Measurements from ENCODE around the gene TAF4B. TPM values are rescaled to one million over a fixed set of nuclear protein-coding genes. Genes with fewer than 3 reads are reported as not detected.
"Not testable (repeated sequence)": the region's sequence is repeated elsewhere in the genome, so short reads cannot be mapped to it uniquely, and the experiment has no call there.

TAF4B gene
- total and polyA plus RNA-seq, 7 donors: 0.46 to 10.9 (median 6.4) TPM

- Histone ChIP-seq H3K4me1 (peaks cover 0 to 10% (median 3%) of the 10 kb centered on the region in 4 donors), H3K27me3 (no peaks in the 10 kb centered on the region), H3K4me3 (no peak overlapping the region), H3K36me3 (no peaks in the 10 kb centered on the region), H3K27ac (no peak overlapping the region), H3K9me3 (no peaks in the 10 kb centered on the region)
- TF ChIP-seq EP300 (IDR thresholded peaks at IDR 0.05) (no peak), POLR2AphosphoS5 (IDR thresholded peaks at IDR 0.05) (no peak), POLR2A (IDR thresholded peaks at IDR 0.05) (no peak), CTCF (IDR thresholded peaks at IDR 0.05) (no peak)
- no peak for DNase-seq
- WGBS, 2 donors: 85 to 90% methylated on average over 5 of the region's 5 CpGs
- intact Hi-C loops (cut with DNase I): no loop called here
Observed at GRCh38 chr18:26233208-26233607, 7.0 kb downstream of the TAF4B start.

DNA sequence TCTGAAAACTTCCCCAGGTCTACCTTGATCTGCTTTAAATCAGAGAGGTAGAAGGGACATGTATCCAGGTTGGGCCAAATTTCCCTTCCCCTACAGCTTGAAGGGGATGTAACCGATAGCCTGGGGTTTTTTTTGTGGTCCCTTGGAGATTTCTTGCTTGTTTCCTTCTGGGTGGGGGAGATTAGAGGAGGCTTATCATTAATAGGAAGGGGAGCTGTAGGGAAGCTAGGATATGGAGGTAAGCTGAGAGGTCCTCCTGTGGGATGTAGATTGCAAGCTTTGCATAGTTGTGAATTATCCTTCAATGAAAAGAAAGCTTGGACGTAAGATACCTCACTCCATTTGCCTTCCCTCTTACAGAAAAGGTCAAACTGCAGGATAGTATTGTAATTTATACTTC, 11.1 kb downstream of the TAF4B start:
- H3K27me3 ChIP-seq; H3K4me1 ChIP-seq; intact Hi-C loops (cut with DNase I); H3K36me3 ChIP-seq; H3K9me3 ChIP-seq; H3K27ac ChIP-seq; H3K4me3 ChIP-seq; DNase-seq: not testable (repeated sequence)
- 97 to 98% methylated on average over 2 of the region's 2 CpGs for WGBS, 2 donors

- H3K4me1 ChIP-seq; H3K27me3 ChIP-seq; H3K27ac ChIP-seq; intact Hi-C loops (cut with DNase I); H3K4me3 ChIP-seq; H3K9me3 ChIP-seq; DNase-seq; H3K36me3 ChIP-seq: not testable (repeated sequence)
- WGBS, 2 donors: 95 to 96% methylated on average over 4 of the region's 4 CpGs
Observed at GRCh38 chr18:26238718-26239117, 12.5 kb downstream of the TAF4B start.

DNA sequence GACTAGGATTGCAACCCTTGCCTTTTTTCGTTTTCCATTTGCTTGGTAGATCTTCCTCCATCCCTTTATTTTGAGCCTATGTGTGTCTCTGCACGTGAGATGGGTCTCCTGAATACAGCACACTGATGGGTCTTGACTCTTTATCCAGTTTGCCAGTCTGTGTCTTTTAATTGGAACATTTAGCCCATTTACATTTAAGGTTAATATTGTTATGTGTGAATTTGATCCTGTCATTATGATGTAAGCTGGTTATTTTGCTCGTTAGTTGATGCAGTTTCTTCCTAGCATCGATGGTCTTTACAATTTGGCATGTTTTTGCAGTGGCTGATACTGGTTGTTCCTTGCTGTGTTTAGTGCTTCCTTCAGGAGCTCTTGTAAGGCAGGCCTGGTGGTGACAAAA, 16.1 kb downstream of the TAF4B start:
- H3K27me3 ChIP-seq; H3K4me1 ChIP-seq; DNase-seq; H3K4me3 ChIP-seq; intact Hi-C loops (cut with DNase I); H3K9me3 ChIP-seq; H3K36me3 ChIP-seq; H3K27ac ChIP-seq: not testable (repeated sequence)
- 92 to 95% methylated on average over 3 of the region's 4 CpGs for WGBS, 2 donors

DNA sequence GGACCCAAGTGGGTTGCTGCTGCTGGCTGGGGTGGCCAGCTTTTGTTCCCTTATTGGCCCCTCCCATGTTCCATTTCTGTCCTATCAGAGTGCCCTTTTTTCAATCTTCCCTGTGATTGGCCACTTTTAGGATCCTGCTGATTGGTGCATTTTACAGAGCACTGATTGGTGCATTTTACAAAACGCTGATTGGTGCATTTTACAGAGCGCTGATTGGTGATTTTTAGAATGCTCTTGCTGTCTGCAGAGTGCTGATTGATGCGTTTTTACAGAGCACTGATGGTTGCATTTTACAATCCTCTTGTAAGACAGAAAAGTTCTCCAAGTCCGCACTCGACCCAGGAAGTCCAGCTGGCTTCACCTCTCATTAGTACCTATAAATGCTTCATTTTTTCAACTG, 19.2 kb downstream of the TAF4B start:
- H3K4me3 ChIP-seq; H3K27ac ChIP-seq; H3K4me1 ChIP-seq; H3K9me3 ChIP-seq; H3K36me3 ChIP-seq; H3K27me3 ChIP-seq; DNase-seq; intact Hi-C loops (cut with DNase I): not testable (repeated sequence)
- 84 to 97% methylated on average over 5 of the region's 5 CpGs for WGBS, 2 donors

DNA sequence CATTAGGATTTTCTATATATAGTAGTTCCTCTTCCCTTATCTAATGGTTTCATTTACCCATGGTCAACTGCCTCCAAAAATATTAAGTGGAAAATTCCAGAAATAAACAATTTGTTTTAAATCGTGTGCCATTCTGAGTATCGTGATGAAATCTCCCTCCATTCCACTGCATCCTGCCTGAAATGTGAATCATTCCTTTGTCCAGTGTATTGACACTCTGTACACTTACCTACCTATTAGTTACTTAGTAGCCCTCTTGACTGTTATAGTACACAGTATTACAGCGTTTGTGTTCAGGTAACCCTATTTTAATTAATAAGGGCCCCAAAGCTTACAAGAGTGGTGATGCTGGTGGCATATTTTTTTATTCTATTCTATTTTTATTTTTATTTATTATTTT, 26.2 kb downstream of the TAF4B start:
- WGBS, 2 donors: 83 to 89% methylated on average over 3 of the region's 3 CpGs
- Histone ChIP-seq H3K27ac (no peak overlapping the region), H3K4me3 (no peak overlapping the region), H3K9me3 (no peaks in the 10 kb centered on the region), H3K27me3 (no peaks in the 10 kb centered on the region), H3K4me1 (no peaks in the 10 kb centered on the region), H3K36me3 (no peaks in the 10 kb centered on the region)
- intact Hi-C loops (cut with DNase I): no loop called here
- no peak for DNase-seq
- TF ChIP-seq POLR2AphosphoS5 (IDR thresholded peaks at IDR 0.05) (no peak), POLR2A (IDR thresholded peaks at IDR 0.05) (no peak), CTCF (IDR thresholded peaks at IDR 0.05) (no peak), EP300 (IDR thresholded peaks at IDR 0.05) (no peak)

GRCh38 chr18:26254808-26255207, 28.6 kb downstream of the TAF4B start:
- H3K4me3 ChIP-seq; H3K4me1 ChIP-seq; DNase-seq; intact Hi-C loops (cut with DNase I); H3K27ac ChIP-seq; H3K36me3 ChIP-seq; H3K27me3 ChIP-seq; H3K9me3 ChIP-seq: not testable (repeated sequence)

All from sigmoid colon (tissue), 7 donors.